ENCODE measurements around the gene IRS2.
A peak's percentile ranks its signal among the peaks of the same experiment; 100 is the strongest.

The IRS2 gene

DNA sequence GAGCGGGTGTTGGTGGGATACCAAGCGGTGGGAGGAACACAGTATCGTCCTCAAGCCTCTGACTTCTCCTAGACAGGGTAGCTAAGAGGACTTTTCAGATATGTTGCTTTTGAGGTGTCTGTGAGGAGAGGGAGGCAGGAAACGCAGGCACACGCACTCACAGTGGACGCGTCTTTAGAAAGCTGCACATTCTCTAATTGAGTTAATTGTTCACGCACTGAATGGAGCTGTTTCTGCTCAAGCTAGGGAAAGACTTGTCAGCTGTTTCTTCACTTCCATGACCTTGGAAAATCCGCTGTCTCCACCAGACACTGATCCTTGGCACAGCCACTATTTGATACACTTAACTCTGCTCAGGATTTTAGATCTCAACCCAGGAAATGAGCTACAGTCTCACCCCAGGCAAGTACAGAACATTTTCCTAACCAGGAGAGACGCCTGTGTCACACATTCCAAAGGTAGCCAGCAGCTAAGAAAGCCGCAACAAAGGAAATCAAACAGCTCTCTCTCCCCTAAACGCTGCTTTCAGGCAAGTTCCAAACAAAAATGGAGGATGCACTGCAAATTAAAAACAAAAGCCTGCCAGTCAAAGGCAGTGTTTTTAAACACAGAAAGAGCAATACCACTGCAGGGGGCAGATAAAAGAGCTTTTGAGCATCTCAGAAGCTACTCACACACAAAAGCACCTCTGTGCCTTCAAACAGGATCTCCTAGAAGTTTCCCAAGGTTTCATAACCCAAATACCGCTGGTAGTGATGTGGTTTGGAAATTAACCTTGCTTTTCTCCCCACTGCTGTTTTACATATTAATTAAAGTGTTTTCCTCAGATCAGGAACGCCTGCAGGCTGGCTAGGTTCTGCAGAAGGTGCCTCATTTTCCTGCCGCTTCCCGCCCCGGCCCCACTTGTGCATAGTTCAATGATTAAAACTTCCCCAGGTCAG is 57.3 kb downstream of the IRS2 start:
- peak in 2 of 3 experiments; percentile 34 to 60 for DNase-seq

DNA sequence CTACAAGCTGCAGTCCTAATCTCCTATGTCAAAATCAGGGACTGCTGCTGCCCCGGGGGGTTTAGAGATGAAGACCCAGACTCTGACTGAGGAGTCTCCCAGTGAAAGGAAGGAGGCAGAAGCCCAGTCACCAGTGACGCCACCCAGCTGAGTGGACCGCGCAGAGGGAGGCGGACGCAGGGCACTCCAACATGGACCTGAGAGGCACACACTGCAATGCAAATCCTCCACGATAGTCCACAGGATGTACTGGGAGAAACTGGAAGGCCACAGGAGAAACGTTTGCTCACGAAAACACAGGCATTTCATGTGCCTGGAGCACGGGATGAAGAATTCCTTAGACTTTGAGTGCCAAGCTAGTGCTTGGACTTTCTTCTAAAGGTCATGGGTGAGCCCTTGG is 58.3 kb downstream of the IRS2 start:
- no peak for DNase-seq

DNA sequence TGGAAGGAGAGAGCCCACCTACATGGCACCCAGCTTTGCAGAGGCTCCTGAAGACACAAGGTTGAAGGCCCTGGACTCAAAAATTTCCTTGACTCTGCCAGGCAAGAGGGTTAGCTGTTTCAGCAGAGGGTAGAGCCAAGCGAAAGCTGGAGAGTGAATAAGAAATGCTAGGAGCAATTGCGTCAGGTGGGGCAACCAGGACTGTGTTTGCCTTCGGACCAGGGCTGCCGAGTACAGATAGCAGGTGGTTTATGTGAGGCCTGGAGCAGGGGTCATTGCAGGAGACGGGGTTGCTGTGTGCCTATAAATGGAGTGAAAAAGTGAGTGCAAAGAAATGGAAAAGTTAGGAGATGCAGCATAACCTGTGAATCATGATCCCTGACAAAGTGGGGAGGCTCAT is 59.1 kb downstream of the IRS2 start:
- no peak for DNase-seq

DNA sequence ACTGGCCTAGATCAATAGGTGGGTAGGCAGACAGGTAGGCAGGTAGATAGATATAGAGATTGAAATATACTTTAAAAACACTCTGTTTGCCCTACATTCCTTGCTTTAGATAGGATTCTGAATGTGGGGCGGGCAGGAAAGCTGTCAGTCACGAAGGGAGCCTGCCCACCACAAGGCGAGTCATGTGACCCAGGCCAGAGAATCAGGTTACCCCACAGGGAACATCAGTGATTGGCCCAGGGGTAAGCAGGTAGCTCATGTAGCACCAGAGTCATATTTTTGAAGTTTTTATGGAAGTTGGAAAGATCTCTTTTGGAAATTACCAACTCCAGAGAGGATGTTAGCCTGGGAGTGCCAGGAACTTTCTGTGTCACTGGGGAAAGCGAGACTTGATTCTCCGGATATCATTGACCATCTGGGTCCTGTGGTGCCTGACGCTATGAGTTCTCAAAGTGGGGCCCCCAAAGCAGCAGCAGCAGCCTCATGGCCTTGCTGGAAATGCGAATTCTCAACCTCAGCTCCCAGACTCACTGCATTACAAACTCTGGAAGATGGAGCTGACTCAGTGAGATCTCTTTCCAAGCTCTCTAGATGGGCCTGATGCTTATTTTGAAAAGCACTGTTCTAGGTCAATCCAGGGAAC is 60.3 kb downstream of the IRS2 start:
- no peak for DNase-seq

DNA sequence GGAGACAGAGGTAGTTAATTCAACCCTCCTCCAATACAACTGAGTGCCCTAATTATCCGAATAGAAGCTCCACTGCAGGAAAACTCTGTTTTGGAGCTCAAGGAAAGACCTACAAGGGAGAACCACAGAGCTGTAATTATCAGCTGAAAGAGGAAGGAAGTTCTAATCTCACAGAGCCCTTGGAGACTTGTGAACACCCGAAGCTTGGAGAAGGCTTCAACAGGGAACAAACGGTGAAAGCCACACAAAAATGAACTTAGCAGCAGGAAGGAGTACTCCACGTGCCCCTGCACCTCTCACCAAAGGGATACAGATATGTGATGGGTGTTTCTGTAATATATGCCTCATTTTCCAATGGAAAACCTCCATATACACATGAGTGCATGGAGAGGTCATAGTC is 61.1 kb downstream of the IRS2 start:
- DNase-seq, result peak in 1 of 3 experiments; percentile 42

DNA sequence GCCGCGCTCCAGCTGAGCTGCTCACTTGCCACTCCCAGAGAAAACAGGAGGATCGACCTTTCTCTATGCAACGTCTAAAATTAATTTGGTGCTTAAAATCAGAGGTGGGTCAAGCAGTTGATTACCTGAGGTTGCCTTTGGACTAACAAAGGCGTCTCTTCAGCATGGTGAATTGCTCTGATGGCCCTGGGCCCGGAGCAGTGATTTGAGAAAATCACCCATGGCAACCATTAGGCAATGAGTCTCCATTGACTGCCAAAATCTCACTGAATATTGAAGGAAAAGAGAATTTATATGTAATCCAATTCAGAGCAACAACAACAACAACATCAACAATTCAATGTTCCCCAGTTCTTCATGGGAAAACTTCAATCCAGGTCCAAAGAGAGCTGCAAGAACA is 61.8 kb downstream of the IRS2 start:
- no peak for DNase-seq

DNA sequence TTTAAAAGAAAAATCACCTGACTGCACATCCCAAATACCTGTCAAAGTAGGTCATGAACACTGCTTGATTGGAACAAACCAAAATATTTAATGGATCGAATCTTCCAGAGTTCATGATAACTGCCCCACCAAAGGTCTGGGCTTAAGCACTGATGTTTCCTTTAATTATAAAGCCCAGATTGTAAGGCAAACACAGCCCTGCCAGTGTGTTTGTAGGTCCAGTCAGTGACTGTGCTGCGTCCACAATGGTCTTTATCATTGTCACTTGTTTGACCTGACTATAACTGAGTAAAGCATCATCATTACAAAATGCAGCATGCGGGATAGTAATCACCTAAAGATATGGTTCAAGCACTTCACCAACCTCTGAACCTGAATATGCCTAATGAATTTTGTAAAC is 63.3 kb downstream of the IRS2 start:
- no peak for DNase-seq

DNA sequence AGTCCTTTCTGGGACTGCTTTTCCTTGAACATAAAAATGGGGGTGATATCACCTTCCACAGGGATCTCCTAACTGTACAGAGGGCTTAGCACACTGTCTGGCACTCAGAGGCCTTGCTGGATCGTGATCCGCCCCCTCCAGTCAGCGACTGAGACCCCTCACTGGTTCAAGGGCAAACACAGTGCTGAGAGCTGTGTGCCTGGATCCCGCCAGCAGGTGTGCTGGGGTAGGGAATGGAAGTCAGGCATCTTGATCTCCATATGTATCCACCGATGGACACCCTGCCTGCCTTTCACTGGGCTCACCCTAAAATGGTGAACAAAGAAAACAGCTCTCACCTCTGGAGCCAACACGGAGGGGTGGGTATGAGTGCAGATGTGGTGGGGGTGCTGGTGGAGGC is 64.3 kb downstream of the IRS2 start:
- DNase-seq, result no peak

DNA sequence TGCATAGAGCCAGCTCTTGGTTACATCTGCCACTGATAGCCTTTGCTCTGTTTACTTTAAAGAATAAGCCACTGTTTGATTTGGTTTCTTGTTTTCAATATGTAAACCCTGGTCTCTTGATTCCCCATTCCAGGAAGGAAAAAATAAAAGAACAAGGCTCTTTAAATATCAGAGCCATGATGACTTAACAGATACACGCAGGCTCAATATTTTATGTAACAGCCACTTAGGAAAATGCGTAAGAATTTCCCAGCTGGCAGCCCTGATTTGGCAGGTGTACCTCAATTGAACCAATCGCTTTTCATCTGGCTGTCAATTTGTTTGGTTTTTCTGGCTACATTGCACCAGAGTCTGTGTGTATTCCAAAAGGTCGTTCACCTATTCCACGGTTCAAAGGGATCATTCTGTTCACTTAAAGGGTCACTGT is 65.6 kb downstream of the IRS2 start:
- peak; percentile 53 to 85 (median 59) for DNase-seq

DNA sequence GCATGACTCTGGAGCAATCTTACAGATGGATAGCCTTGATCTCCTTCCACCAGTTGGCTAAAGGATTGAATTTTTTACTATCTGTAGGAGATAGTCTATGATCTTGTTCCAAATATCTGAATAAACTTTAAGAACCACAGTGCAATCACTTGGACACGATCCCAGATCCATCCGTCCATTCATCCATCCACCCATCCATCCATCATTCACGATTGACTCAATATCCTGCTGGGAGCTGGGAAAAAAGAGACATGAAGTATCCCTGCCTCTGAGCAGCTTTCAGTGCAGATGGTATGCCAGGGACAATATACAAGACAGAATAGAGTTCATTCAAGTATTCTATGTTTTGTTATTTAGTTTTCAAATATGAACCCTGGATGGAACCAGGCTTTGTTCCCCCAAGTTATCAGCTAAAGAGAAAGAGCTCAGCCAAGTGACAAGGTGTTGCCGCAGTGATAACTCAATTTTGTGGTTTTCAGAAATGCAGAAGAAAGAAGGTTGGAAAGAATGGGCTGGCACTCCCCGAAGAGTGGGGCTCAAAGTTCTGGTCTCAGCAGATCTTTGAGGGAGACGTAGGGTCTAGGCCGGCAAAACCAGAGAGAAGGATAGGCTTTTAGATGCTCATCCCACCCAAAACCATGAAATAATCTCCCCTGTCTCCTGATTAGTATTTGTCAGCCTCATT is 66.3 kb downstream of the IRS2 start:
- peak; percentile 51 to 66 (median 56) for DNase-seq

DNA sequence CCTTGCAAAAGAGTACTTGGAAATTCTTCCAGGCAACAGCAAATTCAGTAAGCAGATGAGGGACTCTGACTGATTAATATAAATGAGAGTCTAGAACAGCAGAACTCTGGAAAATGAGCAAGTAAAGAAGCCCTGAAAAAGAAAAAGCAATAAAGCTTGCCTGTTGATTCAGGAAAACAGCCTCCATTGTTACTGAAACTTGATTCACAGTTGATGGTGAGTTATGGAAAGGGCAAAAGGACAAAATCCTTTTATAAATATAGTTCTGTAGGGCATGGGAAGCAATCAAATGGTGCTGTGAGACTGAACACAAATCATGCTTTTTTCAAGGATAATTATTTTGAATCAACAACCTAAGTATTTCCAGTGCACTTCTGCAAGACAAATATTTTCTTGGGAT is 67.7 kb downstream of the IRS2 start:
- no peak for DNase-seq

DNA sequence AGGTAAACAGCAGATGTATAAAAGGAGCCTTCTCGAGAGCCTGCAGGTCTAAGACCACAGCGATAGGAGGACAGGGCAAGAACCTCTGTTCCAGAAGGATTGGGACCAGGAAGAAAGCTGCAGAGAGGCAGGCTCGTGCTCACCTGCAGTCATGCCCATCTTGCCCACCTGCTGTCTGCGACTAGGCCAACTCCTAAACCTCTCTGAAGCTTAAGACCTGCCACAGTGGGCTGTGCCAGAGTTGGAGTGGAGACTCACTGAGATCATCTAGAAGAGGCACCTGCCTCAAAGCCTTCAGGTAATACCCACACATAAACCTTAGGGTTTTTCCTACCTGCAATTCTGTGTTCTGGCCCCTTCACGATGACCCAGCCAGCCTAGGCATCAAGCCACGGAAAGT is 68.7 kb downstream of the IRS2 start:
- DNase-seq, result no peak

DNA sequence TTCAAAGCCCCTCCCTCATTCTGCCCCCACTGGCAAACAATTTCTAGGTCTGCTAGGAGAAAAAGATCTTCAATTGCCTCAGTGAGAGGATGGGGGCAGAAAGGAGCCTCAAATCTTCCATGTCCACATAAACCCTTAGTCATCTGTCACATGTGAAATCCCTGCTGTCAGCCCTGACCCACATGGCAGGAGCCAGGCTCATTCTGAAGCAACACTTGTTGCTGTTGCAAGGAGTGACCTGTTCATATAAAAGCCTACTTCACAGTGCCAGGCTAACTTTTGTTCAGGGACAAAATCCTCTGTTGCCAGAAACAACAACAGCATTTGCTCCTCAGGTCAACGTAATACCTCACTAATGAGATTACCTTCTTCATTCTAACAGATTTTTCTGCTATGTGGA is 70.5 kb downstream of the IRS2 start:
- DNase-seq, result no peak

DNA sequence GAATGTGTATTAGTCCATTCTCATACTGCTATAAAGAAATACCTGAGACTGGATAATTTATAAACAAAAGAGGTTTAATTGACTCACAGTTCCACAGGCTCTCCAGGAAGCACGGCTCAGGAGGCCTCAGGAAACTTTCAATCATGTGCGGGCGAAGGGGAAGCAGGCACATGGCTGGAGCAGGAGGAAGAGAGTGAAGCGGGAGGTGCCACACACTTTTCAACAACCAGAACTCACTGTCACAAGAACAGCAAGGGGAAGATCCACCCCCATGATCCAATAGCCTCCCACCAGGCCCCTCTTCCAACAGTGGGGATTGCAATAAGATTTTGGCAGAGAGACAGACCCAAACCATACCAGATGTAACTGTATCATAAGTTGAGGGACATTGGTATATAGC is 72.7 kb downstream of the IRS2 start:
- no peak for DNase-seq

DNA sequence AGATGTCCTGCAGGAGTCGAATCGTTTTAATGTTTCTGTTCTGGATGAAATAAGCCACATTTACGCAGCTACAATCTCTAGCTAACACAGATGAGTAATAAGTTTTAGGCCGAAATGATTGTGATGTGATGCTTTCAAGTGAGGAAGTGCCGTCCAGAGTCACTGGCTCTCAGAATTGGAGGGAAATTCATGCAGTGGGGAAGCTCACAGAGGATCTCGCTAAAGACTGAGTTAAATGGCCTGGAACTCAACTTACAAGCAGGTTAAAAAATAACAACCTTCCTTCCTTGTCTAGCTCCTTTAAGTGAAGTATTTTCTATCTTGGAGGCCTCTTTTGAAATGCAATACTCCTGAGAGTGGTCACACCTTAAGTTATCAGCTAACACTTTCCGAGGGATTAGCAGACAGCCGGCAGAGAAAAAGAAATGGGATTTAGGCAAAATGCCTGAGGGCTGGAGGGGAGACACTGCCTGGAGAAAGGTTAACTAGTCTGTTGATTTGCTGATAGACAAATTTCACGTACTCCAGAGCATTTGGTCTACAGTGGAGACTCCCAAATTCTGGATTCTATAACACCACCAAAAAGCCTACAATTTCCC is 74.2 kb downstream of the IRS2 start:
- DNase-seq, result peak in 1 of 3 experiments; percentile 55

DNA sequence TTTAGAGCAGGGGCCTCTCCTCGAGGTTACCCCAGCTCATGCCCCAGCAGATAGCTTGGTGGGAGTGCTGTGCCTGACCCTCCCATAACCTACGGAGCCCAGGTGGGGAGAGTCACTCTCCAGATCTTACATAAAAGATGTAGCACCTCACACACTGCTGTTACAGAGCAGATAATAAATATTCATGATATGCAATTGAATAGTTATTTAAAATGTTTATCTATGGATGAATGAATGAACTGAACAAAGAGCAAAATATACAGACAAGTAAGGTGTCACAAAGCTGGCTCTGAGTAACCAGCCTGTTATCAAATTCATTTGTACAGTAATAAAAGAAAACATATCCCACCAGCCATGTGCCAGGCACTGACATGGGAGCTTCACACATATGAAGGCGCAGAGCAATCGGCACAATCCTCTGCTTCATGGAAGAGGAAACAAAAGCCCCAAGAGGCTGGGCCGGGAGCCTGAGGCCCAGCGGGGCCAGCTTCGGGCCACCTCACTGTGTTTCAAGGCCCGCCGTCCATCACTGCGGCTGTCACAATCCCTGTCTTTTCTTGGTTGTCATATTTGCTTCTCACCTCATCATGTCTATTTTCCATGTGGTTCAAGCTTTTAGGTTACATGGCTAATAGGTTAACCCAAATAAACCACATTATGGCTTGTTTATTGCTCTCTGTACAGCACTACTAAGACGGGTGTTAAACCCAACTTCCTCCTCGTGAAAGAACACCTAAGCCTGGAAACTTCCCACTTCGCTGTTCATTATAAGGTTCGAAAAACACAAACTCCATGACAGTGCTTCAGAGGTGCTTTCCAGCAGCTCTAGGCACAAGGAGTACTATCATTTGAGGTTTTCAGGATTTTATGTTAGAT is 78.4 kb downstream of the IRS2 start:
- DNase-seq, result no peak

DNA sequence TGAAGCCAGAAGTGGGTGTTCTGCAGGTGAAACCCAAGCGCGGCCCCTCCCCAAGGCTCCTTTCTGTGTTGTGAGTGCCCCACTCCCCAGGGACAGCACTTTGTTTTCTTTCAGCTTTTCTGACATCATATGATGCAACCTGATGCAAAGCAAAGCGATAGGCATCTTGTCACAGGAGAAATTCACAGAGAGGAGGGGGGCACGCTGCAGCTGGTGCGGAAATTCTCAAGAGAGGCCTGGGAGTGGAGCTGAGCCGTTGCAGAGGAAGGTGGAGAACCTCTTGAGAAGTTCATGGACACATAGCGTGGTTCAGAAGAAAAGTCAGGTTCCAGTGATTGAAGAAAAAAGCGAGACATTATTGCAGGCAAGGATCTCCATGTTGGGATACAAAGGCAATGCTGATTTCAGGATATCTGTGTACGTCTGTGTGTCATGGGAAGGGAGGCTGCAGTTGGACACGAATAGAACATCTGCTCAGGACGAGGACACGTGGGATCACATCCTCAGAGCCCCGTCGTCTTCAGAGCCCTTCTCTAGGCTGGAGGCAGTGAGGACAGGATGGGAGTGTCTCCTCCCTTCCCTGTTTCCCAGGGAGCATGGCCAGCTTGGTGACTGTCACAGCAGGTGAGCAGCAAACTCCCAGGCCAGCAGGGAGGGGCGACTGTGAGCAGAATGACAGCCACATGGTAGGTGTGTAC is 79.2 kb downstream of the IRS2 start:
- DNase-seq, result peak; percentile 25 to 99 (median 67)

DNA sequence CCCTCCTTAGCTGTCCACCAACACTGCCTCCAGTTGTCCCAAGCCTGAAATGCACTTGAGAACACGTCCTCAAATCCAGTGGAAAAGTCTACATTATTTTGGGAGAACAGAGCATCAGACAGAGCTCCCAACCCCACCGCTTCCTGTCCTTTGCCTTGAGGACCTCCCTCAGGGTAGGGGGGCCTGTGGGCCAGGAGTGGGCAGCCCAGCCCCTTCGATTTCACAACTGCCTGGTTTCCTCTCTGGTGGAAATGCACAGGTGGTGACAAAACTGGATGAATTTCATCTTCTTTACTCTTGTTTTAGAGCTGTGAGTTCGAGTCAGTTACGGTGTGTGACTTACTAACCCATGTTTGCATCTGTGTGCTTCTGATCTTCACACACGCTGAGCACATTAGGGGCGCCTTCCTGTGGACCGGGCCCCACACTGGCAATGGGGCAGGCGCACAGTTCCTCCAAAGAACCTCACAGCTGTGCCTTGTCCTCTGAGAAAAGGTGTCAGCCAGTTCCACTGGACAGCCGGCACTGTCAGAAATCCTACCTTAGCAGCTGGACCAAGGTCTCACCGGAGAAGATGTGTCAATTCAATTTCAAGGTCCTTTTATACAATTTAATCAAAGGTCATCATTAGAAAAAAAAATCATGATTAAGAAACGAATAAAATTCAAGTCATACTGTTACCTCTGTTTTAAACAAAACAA is 80.2 kb downstream of the IRS2 start:
- DNase-seq, result no peak

DNA sequence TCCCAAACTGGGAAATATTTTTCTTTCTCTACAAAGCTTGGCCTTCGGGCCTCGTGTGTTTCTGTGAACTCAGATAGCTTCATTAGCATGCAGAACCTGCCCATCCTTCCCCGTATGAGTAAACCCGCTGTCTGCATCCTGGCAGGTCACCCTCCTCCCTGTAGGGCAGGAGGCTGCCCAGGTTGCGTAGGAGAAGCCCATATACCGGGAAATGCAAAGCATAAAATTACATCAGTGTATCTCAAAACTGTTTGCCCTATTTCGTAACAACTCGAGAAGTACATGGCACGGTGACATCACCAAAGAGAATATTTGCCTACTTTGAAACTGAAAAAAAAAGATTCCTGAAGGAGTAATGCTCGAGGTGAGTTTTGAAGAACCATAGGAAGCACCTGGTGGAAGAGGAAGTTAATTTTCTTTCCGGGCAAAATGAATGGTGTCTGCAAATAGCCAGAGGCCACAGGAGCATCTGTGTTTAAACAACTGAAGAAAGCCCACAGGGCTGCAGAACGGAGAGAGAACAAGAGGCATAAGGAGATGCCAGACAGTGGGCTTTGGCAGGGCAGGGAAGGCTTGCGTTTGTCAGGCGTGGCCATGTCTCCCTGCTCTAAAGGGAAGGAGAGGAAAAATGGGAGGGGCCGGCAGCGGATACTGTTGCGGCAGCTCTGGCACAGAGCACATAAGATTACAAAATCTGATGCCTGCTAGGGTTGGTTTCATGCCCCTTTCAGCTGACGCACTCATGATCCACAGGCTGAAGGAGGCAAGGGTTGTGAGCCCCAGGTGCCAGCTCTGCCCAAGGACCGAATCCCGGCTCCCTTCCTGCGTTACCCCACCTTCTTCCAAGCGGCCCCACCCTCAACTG is 81.4 kb downstream of the IRS2 start:
- DNase-seq, result peak; percentile 23 to 86 (median 73)

DNA sequence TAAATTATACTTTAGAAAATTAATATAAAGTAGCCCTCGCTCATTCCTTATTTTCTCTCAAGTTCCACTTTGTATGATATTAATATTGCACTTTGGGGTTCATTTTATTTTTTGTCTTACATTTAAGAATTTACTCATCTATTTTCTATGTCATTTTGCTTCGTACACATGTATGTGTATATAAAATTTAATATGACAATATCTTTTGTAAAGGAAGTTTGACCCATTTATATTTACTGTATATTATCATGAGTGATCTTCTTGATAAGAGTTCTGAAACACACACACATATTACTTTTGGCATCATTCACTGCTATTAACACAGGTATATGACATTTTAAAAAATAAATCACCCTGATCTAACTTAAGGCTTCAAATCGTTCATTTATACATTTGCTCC is 83.1 kb downstream of the IRS2 start:
- no peak for DNase-seq

Measured in NCI-H1417 (cell line).